ENCODE data around the gene AATK. TPM values are rescaled to one million over a fixed set of nuclear protein-coding genes. Genes with fewer than 3 reads are reported as not detected.

Gene AATK
- polyA plus RNA-seq, 1 donor from 2014 or later = 0.29 TPM

DNA sequence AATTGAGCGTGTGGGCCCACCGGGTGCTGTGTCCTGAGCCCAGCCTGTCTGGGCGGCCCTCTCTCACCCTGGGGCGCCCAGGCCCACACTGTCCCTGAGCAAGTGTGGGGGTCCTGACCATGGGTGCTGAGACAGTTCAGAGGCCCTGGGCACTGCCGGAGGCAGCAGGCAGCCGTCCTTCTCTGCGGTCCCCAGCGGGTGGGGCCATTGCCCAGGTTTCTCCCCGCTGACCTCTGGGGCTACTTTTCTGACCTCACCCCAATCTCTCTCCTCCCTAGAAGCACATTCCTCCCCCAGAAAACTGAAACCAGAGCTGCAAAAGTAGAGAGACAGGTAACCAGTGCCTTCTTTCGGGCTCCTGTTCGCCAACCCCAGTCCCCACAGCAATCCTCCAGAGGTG, 36.7 kb downstream of the AATK start:
- Mint-ChIP-seq H3K27me3 (no peaks in the 10 kb centered on the region), H3K4me3 (no peak overlapping the region), H3K4me1 (no peaks in the 10 kb centered on the region), H3K9me3 (no peaks in the 10 kb centered on the region), H3K27ac (no peak overlapping the region), H3K36me3 (no peaks in the 10 kb centered on the region)

GRCh38 chr17:81128774-81129173, 37.2 kb downstream of the AATK start:
- Mint-ChIP-seq H3K36me3 (no peaks in the 10 kb centered on the region), H3K4me1 (peaks cover 0 to under 1% (median 0%) of the 10 kb centered on the region in 3 donors), H3K27ac (no peak overlapping the region), H3K9me3 (no peaks in the 10 kb centered on the region), H3K27me3 (no peaks in the 10 kb centered on the region), H3K4me3 (no peak overlapping the region)

DNA sequence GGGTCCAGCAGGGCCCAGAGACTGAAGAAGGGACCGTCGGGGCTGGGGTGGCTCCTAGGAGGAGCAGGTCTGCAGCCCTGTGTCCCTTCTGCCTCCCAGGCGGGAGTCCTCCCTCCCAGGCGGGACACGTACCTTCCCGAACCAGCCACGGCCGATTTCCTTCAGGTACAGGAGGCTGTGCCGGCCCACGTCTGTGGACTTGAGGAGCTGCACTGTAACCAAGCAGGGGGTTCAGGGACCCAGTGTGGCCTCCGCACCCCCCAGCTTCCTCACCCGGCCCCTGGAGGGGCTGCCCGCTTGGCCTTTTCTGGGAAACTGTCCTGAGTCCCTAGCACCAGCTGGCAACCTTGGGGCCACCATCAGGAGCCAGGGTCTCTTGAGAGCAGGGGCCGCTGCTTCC, 37.7 kb downstream of the AATK start:
- Mint-ChIP-seq H3K4me1 (peaks cover 0 to 1% (median 0%) of the 10 kb centered on the region in 3 donors), H3K36me3 (no peaks in the 10 kb centered on the region), H3K27ac (no peak overlapping the region), H3K9me3 (no peaks in the 10 kb centered on the region), H3K27me3 (no peaks in the 10 kb centered on the region), H3K4me3 (no peak overlapping the region)

GRCh38 chr17:81127526-81128177, 38.4 kb downstream of the AATK start:
- no peak overlapping the region for H3K4me3 Mint-ChIP-seq
- H3K27ac Mint-ChIP-seq = no peak overlapping the region
- no peaks in the 10 kb centered on the region for H3K27me3 Mint-ChIP-seq
- no peaks in the 10 kb centered on the region for H3K9me3 Mint-ChIP-seq
- peaks cover 0 to 1% (median 0%) of the 10 kb centered on the region in 3 donors for H3K4me1 Mint-ChIP-seq
- H3K36me3 Mint-ChIP-seq = no peaks in the 10 kb centered on the region

DNA sequence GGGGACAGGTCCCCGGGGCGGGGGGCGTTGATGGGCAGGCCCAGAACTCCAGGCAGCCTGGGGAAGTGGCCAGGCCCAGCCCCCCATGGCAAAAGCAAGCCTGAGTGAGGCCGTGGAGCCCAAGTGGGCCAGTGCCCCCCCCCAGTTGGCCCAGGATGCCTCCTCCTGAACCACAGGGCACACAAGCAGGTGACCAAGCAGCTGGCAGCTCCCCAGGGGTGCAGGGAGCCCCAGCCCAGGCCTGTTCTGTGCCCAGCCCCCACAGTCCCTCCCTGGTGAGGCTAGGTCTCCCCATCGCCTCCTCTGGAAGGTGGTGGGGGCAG, 38.9 kb downstream of the AATK start:
- no peaks in the 10 kb centered on the region for H3K27me3 Mint-ChIP-seq
- no peaks in the 10 kb centered on the region for H3K36me3 Mint-ChIP-seq
- H3K9me3 Mint-ChIP-seq = no peaks in the 10 kb centered on the region
- peaks cover 0 to 1% (median 0%) of the 10 kb centered on the region in 3 donors for H3K4me1 Mint-ChIP-seq
- H3K4me3 Mint-ChIP-seq = no peak overlapping the region
- no peak overlapping the region for H3K27ac Mint-ChIP-seq

DNA sequence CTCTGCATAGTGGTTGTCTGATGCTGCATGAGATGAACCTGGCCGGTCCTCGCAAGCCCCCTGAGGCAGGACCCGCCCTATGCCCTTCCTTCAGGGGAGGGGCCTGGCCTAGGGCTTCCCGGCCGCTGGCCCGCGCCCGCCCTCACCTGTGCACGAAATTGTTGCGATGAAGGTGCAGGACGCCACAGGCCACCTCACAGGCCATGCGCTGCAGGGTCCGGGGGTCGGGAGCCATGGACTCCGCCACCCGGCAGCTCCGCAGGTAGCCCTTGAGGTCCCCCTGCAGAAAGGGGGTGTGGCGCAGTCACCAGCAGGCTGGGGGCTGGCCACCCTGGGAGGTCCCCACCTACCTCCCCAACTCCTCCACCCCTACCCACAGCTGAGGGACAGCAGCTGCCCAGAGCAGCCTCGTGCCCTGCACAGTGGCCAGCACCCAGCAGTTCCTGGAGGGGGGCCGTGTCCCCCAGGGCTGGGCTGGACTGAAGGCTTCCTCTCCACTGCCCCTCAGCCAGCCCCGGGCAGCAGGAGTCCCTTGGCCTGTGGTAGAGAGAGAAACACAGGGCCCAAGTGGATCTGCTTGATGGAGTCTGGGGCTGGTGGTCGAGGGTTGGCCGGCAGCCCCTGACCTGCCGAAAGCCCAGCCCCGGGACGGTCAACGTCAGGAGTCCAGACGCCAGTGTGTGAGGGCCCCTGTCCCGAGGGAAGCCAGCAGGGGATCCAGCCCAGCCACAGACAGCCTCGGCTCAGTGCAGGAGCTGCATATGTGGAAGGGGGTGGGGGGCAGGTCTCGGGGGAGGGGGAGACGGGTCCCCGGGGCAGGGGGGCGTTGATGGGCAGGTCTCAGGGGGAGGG, 39.5 kb downstream of the AATK start:
- peaks cover 0 to 1% (median 0%) of the 10 kb centered on the region in 3 donors for H3K4me1 Mint-ChIP-seq
- no peaks in the 10 kb centered on the region for H3K9me3 Mint-ChIP-seq
- H3K4me3 Mint-ChIP-seq = no peak overlapping the region
- H3K27me3 Mint-ChIP-seq = no peaks in the 10 kb centered on the region
- no peak overlapping the region for H3K27ac Mint-ChIP-seq
- no peaks in the 10 kb centered on the region for H3K36me3 Mint-ChIP-seq

DNA sequence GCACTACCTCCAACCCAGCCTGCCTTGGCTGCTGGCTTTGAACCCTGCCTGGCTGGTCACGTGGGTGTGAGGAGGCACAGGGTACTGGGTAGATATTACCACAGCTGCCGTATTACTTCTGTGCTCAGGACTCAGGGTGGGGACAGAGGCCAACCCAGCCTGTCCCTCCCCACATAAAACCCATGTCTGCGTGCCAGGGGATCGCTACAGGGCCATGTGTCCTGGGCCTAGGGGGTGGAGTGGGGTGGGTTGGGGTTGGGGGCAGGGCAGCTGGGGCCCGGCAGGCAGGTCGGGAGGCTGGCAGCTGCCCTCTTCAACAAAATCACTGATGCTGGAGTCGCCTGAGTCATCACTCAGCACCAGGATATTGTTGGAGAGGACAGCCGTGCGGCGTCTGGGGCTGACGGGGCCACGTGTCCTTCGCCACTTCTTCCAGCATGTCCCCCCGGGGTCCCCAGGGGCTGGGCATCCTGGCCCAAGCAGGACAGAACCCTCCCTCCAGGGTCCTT, 40.4 kb downstream of the AATK start:
- Mint-ChIP-seq H3K4me3 (no peak overlapping the region), H3K27me3 (no peaks in the 10 kb centered on the region), H3K4me1 (peaks cover 0 to 1% (median 0%) of the 10 kb centered on the region in 3 donors), H3K9me3 (no peaks in the 10 kb centered on the region), H3K36me3 (no peaks in the 10 kb centered on the region), H3K27ac (no peak overlapping the region)

DNA sequence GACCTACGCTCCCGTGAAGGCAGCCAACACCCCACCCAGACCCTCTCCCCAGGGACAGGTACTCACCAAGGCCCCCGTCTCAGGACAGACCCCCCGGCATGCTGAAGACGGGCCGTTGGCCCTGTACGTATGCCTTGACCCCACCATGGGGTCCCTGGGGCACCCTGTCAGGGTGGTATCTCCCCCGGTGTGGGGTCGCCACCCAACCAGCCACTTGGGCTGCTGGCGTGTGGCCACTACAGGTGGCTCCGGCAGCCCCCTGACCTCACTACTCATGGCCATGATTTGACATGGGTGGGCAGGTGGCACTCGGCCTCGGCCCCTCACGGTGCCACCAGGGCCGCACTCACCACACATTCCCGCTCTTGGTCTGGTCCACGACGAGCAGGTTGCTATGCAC, 41.6 kb downstream of the AATK start:
- Mint-ChIP-seq H3K36me3 (no peaks in the 10 kb centered on the region), H3K4me3 (no peak overlapping the region), H3K9me3 (no peaks in the 10 kb centered on the region), H3K27ac (no peak overlapping the region), H3K4me1 (peaks cover 0 to 3% (median 0%) of the 10 kb centered on the region in 3 donors), H3K27me3 (no peaks in the 10 kb centered on the region)

DNA sequence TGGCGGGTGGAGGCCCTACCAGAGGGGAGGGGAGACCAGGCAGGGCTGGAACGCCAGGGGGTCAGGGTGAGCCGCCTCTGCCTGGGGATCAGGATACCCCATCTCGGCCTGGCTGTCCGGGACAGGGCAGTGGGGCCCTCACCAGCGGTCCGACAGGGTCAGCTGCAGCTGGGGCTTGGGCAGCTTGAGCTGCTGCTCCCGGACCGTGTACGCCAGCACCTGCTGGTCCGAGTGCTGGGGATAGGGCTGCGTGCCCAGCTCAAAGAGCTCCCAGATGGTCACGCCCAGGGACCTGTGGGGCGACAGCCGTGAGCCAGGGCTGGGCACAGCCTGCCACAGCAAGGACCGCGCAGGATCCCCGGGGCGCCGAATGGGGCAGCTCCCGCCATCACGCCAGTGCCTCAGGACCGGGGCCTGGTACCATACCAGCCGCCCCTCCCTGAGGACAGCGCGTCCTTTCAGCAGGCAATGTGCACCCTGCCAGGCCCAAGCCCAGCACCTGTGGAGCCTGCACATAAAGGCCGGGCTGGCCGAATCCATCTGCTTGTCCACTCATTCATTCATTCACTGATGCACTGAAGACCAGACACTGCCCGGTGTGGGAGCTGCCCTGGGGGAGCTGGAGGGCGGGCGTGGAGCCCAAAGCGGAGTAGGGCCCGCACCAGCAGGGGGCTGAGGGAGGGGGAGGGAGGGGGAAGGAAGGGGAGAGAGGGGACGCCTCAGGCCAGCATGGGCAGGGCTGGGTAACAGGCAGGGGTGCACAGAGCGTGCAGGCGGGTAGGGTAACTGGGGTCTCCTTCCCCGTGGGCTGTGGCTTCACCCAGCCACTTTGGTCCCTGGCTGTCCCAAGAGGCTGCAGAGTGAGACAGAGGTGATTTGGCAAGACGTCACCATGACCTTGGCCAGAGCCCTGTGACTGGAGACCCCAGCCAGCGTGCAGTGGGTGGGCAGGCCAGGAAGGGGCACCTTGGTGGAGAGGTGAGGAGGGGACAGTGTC, 42.7 kb downstream of the AATK start:
- Mint-ChIP-seq H3K27ac (no peak overlapping the region), H3K9me3 (no peaks in the 10 kb centered on the region), H3K4me3 (no peak overlapping the region), H3K4me1 (peaks cover 0 to 3% (median 0%) of the 10 kb centered on the region in 3 donors), H3K36me3 (no peaks in the 10 kb centered on the region), H3K27me3 (no peaks in the 10 kb centered on the region)

GRCh38 chr17:81121841-81122733, 43.9 kb downstream of the AATK start:
- peaks cover 0 to 3% (median 0%) of the 10 kb centered on the region in 3 donors for H3K4me1 Mint-ChIP-seq
- no peak overlapping the region for H3K27ac Mint-ChIP-seq
- no peak overlapping the region for H3K4me3 Mint-ChIP-seq
- no peaks in the 10 kb centered on the region for H3K27me3 Mint-ChIP-seq
- no peaks in the 10 kb centered on the region for H3K36me3 Mint-ChIP-seq
- H3K9me3 Mint-ChIP-seq = no peaks in the 10 kb centered on the region

DNA sequence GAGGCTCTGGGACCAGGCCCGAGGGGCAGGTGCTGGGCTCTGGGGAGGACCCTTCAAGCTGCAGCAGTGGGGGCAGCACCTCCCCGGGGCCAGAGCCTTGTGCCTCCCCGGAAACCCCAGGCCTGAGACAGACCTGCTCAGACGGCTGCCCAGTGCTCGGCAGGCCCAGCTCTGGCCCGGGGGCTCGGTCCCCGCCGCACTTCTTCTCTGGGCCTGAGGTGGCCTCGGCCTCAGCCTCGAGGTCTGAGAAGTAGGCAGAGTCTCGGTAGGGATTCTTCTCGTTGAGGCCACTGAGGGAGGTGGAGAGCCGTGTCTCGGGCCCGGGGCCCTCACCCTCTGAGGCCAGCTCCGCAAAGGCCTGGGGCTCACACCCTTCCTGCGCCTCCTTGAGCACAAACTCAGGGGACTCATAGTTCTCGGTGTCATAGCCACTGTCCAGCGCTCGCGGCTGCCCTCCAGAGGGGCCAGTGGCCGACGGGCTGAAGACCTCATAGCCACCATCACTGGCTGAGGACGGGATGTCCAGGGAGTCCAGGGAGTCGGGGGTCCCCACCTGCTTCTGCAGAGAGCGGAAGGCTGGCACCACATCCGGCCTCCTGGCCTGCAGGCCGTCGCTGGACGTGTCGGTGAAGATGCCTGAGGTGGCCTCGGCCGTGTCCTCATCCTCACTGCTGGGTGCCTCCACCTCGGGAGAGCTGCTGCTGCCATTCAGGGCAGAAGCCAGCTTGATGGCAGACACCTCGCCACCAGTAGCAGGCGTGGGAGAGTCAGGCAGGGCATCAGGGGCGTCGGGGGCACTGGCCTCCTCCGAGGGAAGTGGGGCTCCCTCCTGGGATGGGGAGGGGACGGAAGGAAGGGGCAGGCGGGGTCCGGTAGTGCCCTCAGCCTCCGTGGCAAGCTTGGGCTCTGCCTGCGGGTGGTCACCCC, 45.1 kb downstream of the AATK start:
- Mint-ChIP-seq H3K27ac (no peak overlapping the region), H3K4me3 (no peak overlapping the region), H3K36me3 (no peaks in the 10 kb centered on the region), H3K27me3 (no peaks in the 10 kb centered on the region), H3K4me1 (peaks cover 0 to 3% (median 0%) of the 10 kb centered on the region in 3 donors), H3K9me3 (no peaks in the 10 kb centered on the region)

DNA sequence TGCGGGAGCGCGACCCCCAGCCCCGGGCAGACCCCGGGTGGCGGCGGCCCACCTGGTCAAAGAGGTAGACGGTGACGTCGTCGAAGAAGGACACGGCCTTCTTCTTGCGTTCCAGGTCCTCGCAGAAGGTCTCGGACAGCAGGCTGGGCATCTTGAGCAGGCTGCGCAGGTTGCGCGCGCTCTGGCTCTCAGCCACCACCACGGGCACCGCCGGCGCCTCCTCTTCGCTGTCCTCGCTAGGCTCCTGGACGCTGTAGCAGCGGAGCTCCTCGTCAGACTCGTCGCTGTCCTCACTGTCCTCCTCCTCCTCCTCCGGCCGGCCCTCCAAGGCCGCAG, 45.9 kb downstream of the AATK start:
- Mint-ChIP-seq H3K9me3 (no peaks in the 10 kb centered on the region), H3K4me1 (peaks cover 0 to 3% (median 0%) of the 10 kb centered on the region in 3 donors), H3K27ac (no peak overlapping the region), H3K36me3 (no peaks in the 10 kb centered on the region), H3K4me3 (no peak overlapping the region), H3K27me3 (no peaks in the 10 kb centered on the region)
